A549 (cell line): ENCODE measurements around the gene SLC45A2.

Experiments
- RNF2 ChIP-seq: fragments of 200-600 bp; sonication (generic); IDR thresholded peaks from 2 replicates; pipeline ENCODE4 v1.6.1; 2016; ENCODE audit warnings: low read depth, mild to moderate bottlenecking, antibody characterized with exemption, moderate library complexity, borderline replicate concordance
- TF ChIP-seq, protein P1 (sequence below): fragments of >200 bp; sonication (Bioruptor Twin); formaldehyde crosslinking; IDR thresholded peaks from 3 replicates; pipeline ENCODE4 v1.5.1; 2016

- TF ChIP-seq, protein P1, sequence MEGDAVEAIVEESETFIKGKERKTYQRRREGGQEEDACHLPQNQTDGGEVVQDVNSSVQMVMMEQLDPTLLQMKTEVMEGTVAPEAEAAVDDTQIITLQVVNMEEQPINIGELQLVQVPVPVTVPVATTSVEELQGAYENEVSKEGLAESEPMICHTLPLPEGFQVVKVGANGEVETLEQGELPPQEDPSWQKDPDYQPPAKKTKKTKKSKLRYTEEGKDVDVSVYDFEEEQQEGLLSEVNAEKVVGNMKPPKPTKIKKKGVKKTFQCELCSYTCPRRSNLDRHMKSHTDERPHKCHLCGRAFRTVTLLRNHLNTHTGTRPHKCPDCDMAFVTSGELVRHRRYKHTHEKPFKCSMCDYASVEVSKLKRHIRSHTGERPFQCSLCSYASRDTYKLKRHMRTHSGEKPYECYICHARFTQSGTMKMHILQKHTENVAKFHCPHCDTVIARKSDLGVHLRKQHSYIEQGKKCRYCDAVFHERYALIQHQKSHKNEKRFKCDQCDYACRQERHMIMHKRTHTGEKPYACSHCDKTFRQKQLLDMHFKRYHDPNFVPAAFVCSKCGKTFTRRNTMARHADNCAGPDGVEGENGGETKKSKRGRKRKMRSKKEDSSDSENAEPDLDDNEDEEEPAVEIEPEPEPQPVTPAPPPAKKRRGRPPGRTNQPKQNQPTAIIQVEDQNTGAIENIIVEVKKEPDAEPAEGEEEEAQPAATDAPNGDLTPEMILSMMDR = no peak
- no peak for TF ChIP-seq RNF2
Measured at GRCh38 chr5:33999978-34000377, 15.5 kb upstream of the SLC45A2 start.
